Activated T-cell treated with anti-CD3 and anti-CD28 coated beads for 48 hours (primary cell): ENCODE measurements around the gene MTCL3.

Source experiments
- DNase-seq: peaks from one replicate; pipeline ENCODE4 v3.0.0-alpha.2; 2020; ENCODE audit warnings: low read depth

MTCL3 gene

GRCh38 chr6:127423921-127424320, 95.2 kb downstream of the MTCL3 start:
- no peak for DNase-seq
